H1 (cell line): ENCODE measurements around the gene AGRN. TPM values are rescaled to one million over a fixed set of nuclear protein-coding genes. Genes with fewer than 3 reads are reported as not detected.

Source experiments
- CREB1 ChIP-seq: IDR thresholded peaks from 2 replicates; pipeline ENCODE4 v1.6.1; 2012; ENCODE audit warnings: inconsistent platforms
- CTBP2 ChIP-seq: IDR thresholded peaks from 2 replicates; pipeline ENCODE4 v1.7.0; 2011; ENCODE audit warnings: borderline replicate concordance, mild to moderate bottlenecking, moderate library complexity, mixed read lengths, low read length; ENCODE audit not compliant: insufficient read depth, insufficient read length
- EGR1 ChIP-seq: IDR thresholded peaks from 2 replicates; pipeline ENCODE4 v1.6.1; 2011; ENCODE audit warnings: low read depth, low read length, borderline replicate concordance
- EP300 ChIP-seq, 2 experiments: IDR thresholded peaks; 1 replicate in 1 of 2; 2 replicates in 1 of 2; pipeline ENCODE4 v1.6.1; 2011 to 2012; ENCODE audit warnings: low read depth in 2 of 2, low read length in 2 of 2, mild to moderate bottlenecking in 2 of 2, borderline replicate concordance in 1 of 2, inconsistent platforms in 1 of 2, moderate library complexity in 1 of 2
- JUND ChIP-seq: IDR thresholded peaks from 2 replicates; pipeline ENCODE4 v1.6.1; 2011; ENCODE audit warnings: mild to moderate bottlenecking, improper control_type of control experiment, low read length
- POLR2A ChIP-seq, 2 experiments: IDR thresholded peaks; 1 replicate in 1 of 2; 2 replicates in 1 of 2; pipeline ENCODE4 v1.6.1; 2011; ENCODE audit warnings: low read depth in 2 of 2, low read length in 2 of 2, mild to moderate bottlenecking in 2 of 2; ENCODE audit errors: control extremely low read depth in 1 of 2
- POLR2AphosphoS5 ChIP-seq: IDR thresholded peaks from 2 replicates; pipeline ENCODE4 v1.6.1; 2011; ENCODE audit warnings: low read depth, low read length
- SIN3A ChIP-seq, 2 experiments: IDR thresholded peaks in 1 of 2; conservative IDR thresholded peaks in 1 of 2; 2 replicates each; pipeline ENCODE4 v1.6.1; 2011 to 2012; ENCODE audit warnings: low read length in 2 of 2, improper control_type of control experiment in 1 of 2, low read depth in 1 of 2, mild to moderate bottlenecking in 1 of 2
- TEAD4 ChIP-seq: IDR thresholded peaks from 2 replicates; pipeline ENCODE4 v1.6.1; 2012; ENCODE audit warnings: low read depth, low read length, inconsistent platforms, mixed read lengths
- polyA plus RNA-seq, 7 experiments: library from polyadenylated mRNA; depleted of rRNA in 3 of 7; stranded (reverse) in 5 of 7; unstranded in 2 of 7; fragments of >200 nt in 5 of 7; fragments of 200-250 nt in 2 of 7; gene quantifications; 1 replicate in 5 of 7; 2 replicates in 1 of 7; 4 replicates in 1 of 7; pipeline versions ENCODE4 v1.2.1 to v1.2.3, GENCODE V29; 2011 to 2013; ENCODE audit warnings: missing spikeins in 2 of 7, mixed read lengths in 2 of 7
- total RNA-seq: library from RNA; stranded (reverse); fragmentation: NEBNext Ultra II Directional; extraction: Animal tissue kit (Norgen Biotek cat#: 25700); gene quantifications from 2 replicates; pipeline ENCODE4 v1.2.1, GENCODE V29; 2021
- TF ChIP-seq, protein P1 (sequence below): IDR thresholded peaks from 2 replicates; pipeline ENCODE4 v1.6.1; 2012; ENCODE audit warnings: low read length, inconsistent platforms
- TF ChIP-seq, protein P2 (sequence below): IDR thresholded peaks from 2 replicates; pipeline ENCODE4 v1.6.1; 2011; ENCODE audit warnings: low read depth, mild to moderate bottlenecking, low read length; ENCODE audit not compliant: insufficient read depth
- TF ChIP-seq, protein P3 (sequence below): IDR thresholded peaks from 2 replicates; pipeline ENCODE4 v1.6.1; 2012; ENCODE audit warnings: inconsistent platforms

Gene AGRN
- total and polyA plus RNA-seq, 2 of the 8 experiments (the other 6 are each of a cell fraction or from before 2014, with no cell fraction given) = 52.3 to 155 TPM

DNA sequence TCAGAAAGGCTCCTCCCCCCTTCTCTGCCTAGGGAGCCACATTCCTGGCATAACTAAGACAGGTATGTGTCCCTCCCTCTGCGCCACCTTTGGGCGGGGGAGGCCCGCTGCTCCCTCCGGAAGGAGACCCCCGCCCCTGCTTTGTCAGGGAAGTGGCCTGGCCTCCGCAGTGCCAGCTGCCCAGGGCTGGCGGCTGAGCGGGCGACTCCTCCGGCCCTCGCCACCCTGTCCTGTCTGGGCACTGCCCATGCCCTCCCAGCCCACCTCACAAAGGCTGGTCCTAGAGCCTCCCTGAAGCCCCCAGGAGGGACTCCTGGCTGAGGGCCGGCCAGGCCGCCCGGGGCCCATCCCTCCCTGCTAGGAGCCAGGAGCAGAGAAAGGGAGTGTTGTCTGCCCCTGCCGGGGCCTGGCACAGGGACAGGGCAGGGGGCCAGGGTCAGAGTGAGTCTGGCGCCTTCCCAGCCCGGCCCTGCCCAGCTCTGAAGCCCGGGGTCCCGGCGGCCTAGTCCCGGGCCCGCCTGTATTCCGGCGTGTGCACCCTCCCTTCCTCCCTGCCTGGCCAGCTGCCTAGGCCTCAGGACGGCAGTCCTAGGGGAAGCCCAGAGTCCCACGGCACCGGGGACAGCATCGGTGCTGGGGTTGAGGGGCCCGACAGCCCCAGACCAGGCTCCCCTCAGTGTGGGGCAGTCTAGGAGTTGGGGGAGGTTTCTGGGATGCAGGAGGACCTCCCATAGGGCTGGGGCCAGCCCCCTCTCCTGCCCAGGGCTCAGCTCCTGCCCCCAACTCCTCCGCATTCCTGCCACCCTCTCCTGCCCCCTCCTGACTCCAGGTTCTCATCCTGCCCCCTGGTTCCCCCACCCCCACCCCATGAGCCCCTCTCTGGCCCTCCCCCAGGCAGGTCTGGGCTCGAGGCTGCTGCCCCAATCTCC is 5.1 kb downstream of the AGRN start (continued):
- TF ChIP-seq CREB1 (peak; percentile 34; the same call in 1 of the 2 replicates), POLR2AphosphoS5 (peak; percentile 60; the same call in 1 of the 2 replicates), JUND (peak; percentile 55; the same call in 1 of the 2 replicates), TEAD4 (peak; percentile 100), SIN3A (conservative IDR thresholded peaks at IDR 0.05 in 1 of 2, IDR thresholded peaks at IDR 0.05 in 1 of 2; ENCODE audit: low read depth in 1 of 2, low read length in 2 of 2) (no peak), POLR2A (IDR thresholded peaks at IDR 0.05; ENCODE audit: control extremely low read depth in 1 of 2, low read depth in 2 of 2, low read length in 2 of 2) (peak in 1 of 2 experiments; percentile 30; a peak in 1 of 3 replicates), EGR1 (peak; percentile 70; the same call in 1 of the 2 replicates), CTBP2 (peak; percentile 92), EP300 (IDR thresholded peaks at IDR 0.05; ENCODE audit: borderline replicate concordance in 1 of 2, low read depth in 2 of 2, low read length in 2 of 2) (peak; percentile 32 to 87; a peak in 2 of 3 replicates)
- TF ChIP-seq, protein P1, sequence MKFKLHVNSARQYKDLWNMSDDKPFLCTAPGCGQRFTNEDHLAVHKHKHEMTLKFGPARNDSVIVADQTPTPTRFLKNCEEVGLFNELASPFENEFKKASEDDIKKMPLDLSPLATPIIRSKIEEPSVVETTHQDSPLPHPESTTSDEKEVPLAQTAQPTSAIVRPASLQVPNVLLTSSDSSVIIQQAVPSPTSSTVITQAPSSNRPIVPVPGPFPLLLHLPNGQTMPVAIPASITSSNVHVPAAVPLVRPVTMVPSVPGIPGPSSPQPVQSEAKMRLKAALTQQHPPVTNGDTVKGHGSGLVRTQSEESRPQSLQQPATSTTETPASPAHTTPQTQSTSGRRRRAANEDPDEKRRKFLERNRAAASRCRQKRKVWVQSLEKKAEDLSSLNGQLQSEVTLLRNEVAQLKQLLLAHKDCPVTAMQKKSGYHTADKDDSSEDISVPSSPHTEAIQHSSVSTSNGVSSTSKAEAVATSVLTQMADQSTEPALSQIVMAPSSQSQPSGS = peak; percentile 72; the same call in 1 of the 2 replicates
- TF ChIP-seq, protein P2, sequence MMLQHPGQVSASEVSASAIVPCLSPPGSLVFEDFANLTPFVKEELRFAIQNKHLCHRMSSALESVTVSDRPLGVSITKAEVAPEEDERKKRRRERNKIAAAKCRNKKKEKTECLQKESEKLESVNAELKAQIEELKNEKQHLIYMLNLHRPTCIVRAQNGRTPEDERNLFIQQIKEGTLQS = no peak
- TF ChIP-seq, protein P3, sequence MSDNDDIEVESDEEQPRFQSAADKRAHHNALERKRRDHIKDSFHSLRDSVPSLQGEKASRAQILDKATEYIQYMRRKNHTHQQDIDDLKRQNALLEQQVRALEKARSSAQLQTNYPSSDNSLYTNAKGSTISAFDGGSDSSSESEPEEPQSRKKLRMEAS = peak; percentile 39; the same call in 1 of the 2 replicates
